ENCODE results near the gene ZGPAT. TPM values are rescaled to one million over a fixed set of nuclear protein-coding genes. Genes with fewer than 3 reads are reported as not detected.
A peak's percentile ranks its signal among the peaks of the same experiment; 100 is the strongest.

Gene ZGPAT
- total RNA-seq, 6 experiments from 2014 or later: 18.3 to 22.9 (median 19.6) TPM

GRCh38 chr20:63737945-63738686, 30.3 kb downstream of the ZGPAT start:
- TF ChIP-seq, protein P1, sequence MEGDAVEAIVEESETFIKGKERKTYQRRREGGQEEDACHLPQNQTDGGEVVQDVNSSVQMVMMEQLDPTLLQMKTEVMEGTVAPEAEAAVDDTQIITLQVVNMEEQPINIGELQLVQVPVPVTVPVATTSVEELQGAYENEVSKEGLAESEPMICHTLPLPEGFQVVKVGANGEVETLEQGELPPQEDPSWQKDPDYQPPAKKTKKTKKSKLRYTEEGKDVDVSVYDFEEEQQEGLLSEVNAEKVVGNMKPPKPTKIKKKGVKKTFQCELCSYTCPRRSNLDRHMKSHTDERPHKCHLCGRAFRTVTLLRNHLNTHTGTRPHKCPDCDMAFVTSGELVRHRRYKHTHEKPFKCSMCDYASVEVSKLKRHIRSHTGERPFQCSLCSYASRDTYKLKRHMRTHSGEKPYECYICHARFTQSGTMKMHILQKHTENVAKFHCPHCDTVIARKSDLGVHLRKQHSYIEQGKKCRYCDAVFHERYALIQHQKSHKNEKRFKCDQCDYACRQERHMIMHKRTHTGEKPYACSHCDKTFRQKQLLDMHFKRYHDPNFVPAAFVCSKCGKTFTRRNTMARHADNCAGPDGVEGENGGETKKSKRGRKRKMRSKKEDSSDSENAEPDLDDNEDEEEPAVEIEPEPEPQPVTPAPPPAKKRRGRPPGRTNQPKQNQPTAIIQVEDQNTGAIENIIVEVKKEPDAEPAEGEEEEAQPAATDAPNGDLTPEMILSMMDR (IDR thresholded peaks at IDR 0.05): no peak
- no peak overlapping the region for H3K4me3 Mint-ChIP-seq
- H3K36me3 Mint-ChIP-seq (ENCODE audit: low read depth): peaks cover 5% of the 10 kb centered on the region; the same call in 1 of the 2 replicates
- H3K27ac Mint-ChIP-seq: no peak overlapping the region
- no peak for DNase-seq
- H3K4me1 Mint-ChIP-seq (ENCODE audit: low read depth): no peaks in the 10 kb centered on the region
- peaks cover 2% of the 10 kb centered on the region for H3K27me3 Mint-ChIP-seq (ENCODE audit: insufficient read depth)
- H3K9me3 Mint-ChIP-seq: no peaks in the 10 kb centered on the region

DNA sequence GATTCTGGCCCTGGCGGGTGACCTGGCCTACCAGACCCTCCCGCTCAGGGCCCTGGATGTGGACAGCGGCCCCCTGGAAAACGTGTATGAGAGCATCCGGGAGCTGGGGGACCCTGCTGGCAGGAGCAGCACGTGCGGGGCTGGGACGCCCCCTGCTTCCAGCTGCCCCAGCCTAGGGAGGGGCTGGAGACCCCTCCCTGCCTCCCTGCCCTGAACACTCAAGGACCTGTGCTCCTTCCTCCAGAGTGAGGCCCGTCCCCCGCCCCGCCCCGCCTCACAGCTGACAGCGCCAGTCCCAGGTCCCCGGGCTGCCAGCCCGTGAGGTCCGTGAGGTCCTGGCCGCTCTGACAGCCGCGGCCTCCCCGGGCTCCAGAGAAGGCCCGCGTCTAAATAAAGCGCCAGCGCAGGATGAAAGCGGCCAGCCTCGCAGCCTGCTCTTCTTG, 30.9 kb downstream of the ZGPAT start:
- no peak for DNase-seq
- Mint-ChIP-seq H3K4me1 (ENCODE audit: low read depth) (no peaks in the 10 kb centered on the region), H3K9me3 (no peaks in the 10 kb centered on the region), H3K27me3 (ENCODE audit: insufficient read depth) (peaks cover 2% of the 10 kb centered on the region), H3K27ac (no peak overlapping the region), H3K36me3 (ENCODE audit: low read depth) (peaks cover 6% of the 10 kb centered on the region; the same call in 1 of the 2 replicates), H3K4me3 (no peak overlapping the region)
- TF ChIP-seq, protein P1 (IDR thresholded peaks at IDR 0.05): no peak; the same call in 1 of the 2 replicates

DNA sequence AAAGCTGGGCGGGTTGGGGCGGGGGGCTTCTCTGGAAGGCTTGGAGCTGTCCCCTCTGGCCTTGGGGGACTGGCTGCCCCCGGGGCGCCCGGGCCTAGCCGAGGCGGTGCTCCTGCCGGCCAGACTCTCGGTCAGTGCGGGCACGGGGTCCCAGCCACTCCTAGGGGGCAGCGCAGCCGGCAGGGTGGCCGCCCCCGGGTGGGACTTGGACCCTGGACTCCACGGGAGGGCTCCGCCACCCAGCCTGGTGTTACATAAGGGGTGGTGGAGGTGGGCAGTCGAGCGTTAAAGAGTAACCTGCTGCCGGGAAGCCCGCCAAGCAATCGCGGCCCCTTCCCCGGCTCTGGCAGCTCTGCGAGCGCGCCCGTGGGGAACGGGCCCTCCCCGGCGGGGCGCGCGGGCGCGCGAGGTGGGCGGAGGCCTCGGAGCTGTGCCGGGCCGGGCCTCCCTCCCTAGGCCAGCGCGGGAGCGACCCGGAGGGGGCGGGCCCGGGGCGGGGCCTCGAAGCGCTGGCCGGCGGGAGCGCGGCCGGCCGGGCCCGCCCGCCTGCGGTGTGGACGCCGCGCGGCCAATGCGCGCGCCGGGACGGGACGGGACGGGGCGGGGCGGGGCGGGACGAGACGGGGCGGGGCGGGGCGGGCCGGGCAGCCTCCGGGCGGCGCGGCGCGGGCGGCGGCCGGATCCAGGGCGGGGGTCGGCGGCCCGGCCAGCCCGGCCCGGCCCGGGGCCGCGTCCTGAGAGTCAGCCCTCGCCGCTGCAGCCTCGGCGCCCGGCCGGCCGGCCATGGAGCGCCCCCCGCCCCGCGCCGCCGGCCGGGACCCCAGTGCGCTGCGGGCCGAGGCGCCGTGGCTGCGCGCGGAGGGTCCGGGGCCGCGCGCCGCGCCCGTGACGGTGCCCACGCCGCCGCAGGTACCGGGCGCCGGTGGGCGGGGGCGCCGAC, 31.6 kb downstream of the ZGPAT start, which contains the start of gene SLC2A4RG:
SLC2A4RG (plus strand) TSS at position 647 of the 940 bp plus-strand sequence; CDS start at position 784, 137 bp downstream.
- Mint-ChIP-seq H3K4me3 (peak within 1 kb of the TSS; percentile 79), H3K27ac (peak within 1 kb of the TSS; percentile 64; the same call in 1 of the 2 replicates), H3K36me3 (ENCODE audit: low read depth) (peaks cover 4% of the 10 kb centered on the region; the same call in 1 of the 2 replicates), H3K9me3 (no peaks in the 10 kb centered on the region), H3K27me3 (ENCODE audit: insufficient read depth) (peaks cover 2% of the 10 kb centered on the region), H3K4me1 (ENCODE audit: low read depth) (no peaks in the 10 kb centered on the region)
- DNase-seq: peak; percentile 28
- TF ChIP-seq, protein P1 (IDR thresholded peaks at IDR 0.05): no peak

GRCh38 chr20:63740070-63740626, 32.3 kb downstream of the ZGPAT start:
- Mint-ChIP-seq H3K36me3 (ENCODE audit: low read depth) (peaks cover 4% of the 10 kb centered on the region; the same call in 1 of the 2 replicates), H3K9me3 (no peaks in the 10 kb centered on the region), H3K4me1 (ENCODE audit: low read depth) (no peaks in the 10 kb centered on the region), H3K4me3 (peak overlapping the region; percentile 79), H3K27ac (no peak overlapping the region; the same call in 1 of the 2 replicates), H3K27me3 (ENCODE audit: insufficient read depth) (peaks cover 2% of the 10 kb centered on the region)
- no peak for DNase-seq
- TF ChIP-seq, protein P1 (IDR thresholded peaks at IDR 0.05): no peak

Data from HFFc6 (cell line).